ENCODE measurements around the gene ACD. TPM values are rescaled to one million over a fixed set of nuclear protein-coding genes. Genes with fewer than 3 reads are reported as not detected.

ACD gene
- total and polyA plus RNA-seq, 2 of the 4 experiments (the other 2 are of a cell fraction) = 15.6 to 31.1 TPM

- TF ChIP-seq SMC3 (IDR thresholded peaks at IDR 0.05; ENCODE audit: low read depth, low read length) (no peak), CEBPB (IDR thresholded peaks at IDR 0.05; ENCODE audit: low read depth, low read length) (no peak), ELK1 (IDR thresholded peaks at IDR 0.05; ENCODE audit: borderline replicate concordance, low read depth, low read length) (no peak), BHLHE40 (IDR thresholded peaks at IDR 0.05; ENCODE audit: low read depth, low read length) (no peak)
Observed at GRCh38 chr16:67659675-67660563, at the start of gene ACD (continued).

All from IMR-90 (cell line).